IPS-15b (cell line): ENCODE data around the gene SEPTIN5.
"Not testable (repeated sequence)": the region's sequence is repeated elsewhere in the genome, so short reads cannot be mapped to it uniquely, and the experiment has no call there.

ENCODE experiments used
- H3K27me3 ChIP-seq: one replicate; pipeline ENCODE4 v1.6.1; 2013; ENCODE audit warnings: low read length; ENCODE audit not compliant: control insufficient read depth, insufficient read depth
- H3K36me3 ChIP-seq: one replicate; pipeline ENCODE4 v1.6.1; 2013; ENCODE audit warnings: low read length; ENCODE audit not compliant: control insufficient read depth, insufficient read depth
- H3K4me1 ChIP-seq: one replicate; pipeline ENCODE4 v1.6.1; 2013; ENCODE audit warnings: mild to moderate bottlenecking, low read length; ENCODE audit not compliant: control insufficient read depth, insufficient read depth
- H3K4me3 ChIP-seq: one replicate; pipeline ENCODE4 v1.5.1; 2013; ENCODE audit warnings: low read depth, low read length
- H3K9ac ChIP-seq: one replicate; pipeline ENCODE4 v1.6.1; 2013; ENCODE audit warnings: low read depth, mild to moderate bottlenecking, low read length
- H3K9me3 ChIP-seq: one replicate; pipeline ENCODE4 v1.6.1; 2013; ENCODE audit warnings: mild to moderate bottlenecking, low read length; ENCODE audit not compliant: control insufficient read depth, insufficient read depth

SEPTIN5 gene

GRCh38 chr22:19673660-19674059 lies 40.6 kb upstream of the SEPTIN5 start:
- Histone ChIP-seq H3K4me3 (no peak overlapping the region), H3K9ac (no peak overlapping the region), H3K4me1 (no peaks in the 10 kb centered on the region), H3K36me3 (no peaks in the 10 kb centered on the region), H3K27me3 (no peaks in the 10 kb centered on the region), H3K9me3 (no peaks in the 10 kb centered on the region)

GRCh38 chr22:19674129-19674928 lies 40.0 kb upstream of the SEPTIN5 start:
- Histone ChIP-seq H3K4me3 (no peak overlapping the region), H3K36me3 (no peaks in the 10 kb centered on the region), H3K9ac (no peak overlapping the region), H3K4me1 (no peaks in the 10 kb centered on the region), H3K9me3 (no peaks in the 10 kb centered on the region), H3K27me3 (no peaks in the 10 kb centered on the region)

GRCh38 chr22:19674929-19675253 lies 39.4 kb upstream of the SEPTIN5 start:
- Histone ChIP-seq H3K9me3 (no peaks in the 10 kb centered on the region), H3K9ac (no peak overlapping the region), H3K4me1 (no peaks in the 10 kb centered on the region), H3K4me3 (no peak overlapping the region), H3K36me3 (no peaks in the 10 kb centered on the region), H3K27me3 (no peaks in the 10 kb centered on the region)

- Histone ChIP-seq H3K9ac (no peak overlapping the region), H3K4me3 (no peak overlapping the region), H3K4me1 (no peaks in the 10 kb centered on the region), H3K36me3 (no peaks in the 10 kb centered on the region), H3K9me3 (no peaks in the 10 kb centered on the region), H3K27me3 (no peaks in the 10 kb centered on the region)
Observed at GRCh38 chr22:19675428-19675827, 38.9 kb upstream of the SEPTIN5 start.

- not testable (repeated sequence) for H3K9me3 ChIP-seq, H3K27me3 ChIP-seq, H3K4me3 ChIP-seq, H3K36me3 ChIP-seq, H3K4me1 ChIP-seq, H3K9ac ChIP-seq
Observed at GRCh38 chr22:19676437-19676836, 37.9 kb upstream of the SEPTIN5 start.

GRCh38 chr22:19678949-19679521 lies 35.3 kb upstream of the SEPTIN5 start:
- Histone ChIP-seq H3K9ac (no peak overlapping the region), H3K4me3 (no peak overlapping the region), H3K9me3 (no peaks in the 10 kb centered on the region), H3K36me3 (no peaks in the 10 kb centered on the region), H3K27me3 (no peaks in the 10 kb centered on the region), H3K4me1 (no peaks in the 10 kb centered on the region)

GRCh38 chr22:19679522-19680101 lies 34.7 kb upstream of the SEPTIN5 start:
- no peak overlapping the region for H3K9ac ChIP-seq
- no peak overlapping the region for H3K4me3 ChIP-seq
- H3K9me3 ChIP-seq, result no peaks in the 10 kb centered on the region
- no peaks in the 10 kb centered on the region for H3K4me1 ChIP-seq
- H3K27me3 ChIP-seq, result no peaks in the 10 kb centered on the region
- H3K36me3 ChIP-seq, result no peaks in the 10 kb centered on the region

GRCh38 chr22:19680287-19680881 lies 33.9 kb upstream of the SEPTIN5 start:
- Histone ChIP-seq H3K9me3 (no peaks in the 10 kb centered on the region), H3K4me3 (no peak overlapping the region)

GRCh38 chr22:19680911-19681862 lies 33.1 kb upstream of the SEPTIN5 start:
- Histone ChIP-seq H3K9ac (no peak overlapping the region), H3K9me3 (no peaks in the 10 kb centered on the region), H3K4me3 (no peak overlapping the region), H3K36me3 (no peaks in the 10 kb centered on the region), H3K27me3 (no peaks in the 10 kb centered on the region), H3K4me1 (no peaks in the 10 kb centered on the region)

More at GRCh38 chr22:19680287-19680881, 33.9 kb upstream of the SEPTIN5 start:
- H3K4me1 ChIP-seq, result no peaks in the 10 kb centered on the region
- no peaks in the 10 kb centered on the region for H3K27me3 ChIP-seq
- no peaks in the 10 kb centered on the region for H3K36me3 ChIP-seq
- no peak overlapping the region for H3K9ac ChIP-seq

- no peaks in the 10 kb centered on the region for H3K36me3 ChIP-seq
Observed at GRCh38 chr22:19681863-19682245, 32.4 kb upstream of the SEPTIN5 start.

GRCh38 chr22:19686946-19687345 lies 27.4 kb upstream of the SEPTIN5 start:
- Histone ChIP-seq H3K36me3 (no peaks in the 10 kb centered on the region), H3K27me3 (no peaks in the 10 kb centered on the region), H3K9ac (no peak overlapping the region), H3K4me3 (no peak overlapping the region), H3K9me3 (no peaks in the 10 kb centered on the region), H3K4me1 (peaks cover 6% of the 10 kb centered on the region)

More at GRCh38 chr22:19681863-19682245, 32.4 kb upstream of the SEPTIN5 start:
- Histone ChIP-seq H3K27me3 (no peaks in the 10 kb centered on the region), H3K9ac (no peak overlapping the region), H3K4me1 (no peaks in the 10 kb centered on the region), H3K4me3 (no peak overlapping the region), H3K9me3 (no peaks in the 10 kb centered on the region)
